Breast epithelium (tissue), 3 donors: ENCODE results near the gene TMSB15C.

ENCODE experiments used
- POLR2A ChIP-seq: fragments of 450-650 bp; IDR thresholded peaks from one replicate; pipeline ENCODE4 v1.6.1; 2016; ENCODE audit warnings: antibody characterized with exemption, mild to moderate bottlenecking, moderate library complexity
- POLR2AphosphoS5 ChIP-seq, 3 donors: sonication (generic); formaldehyde crosslinking; IDR thresholded peaks; one replicate each; pipeline ENCODE4 v1.6.1; 2017; ENCODE audit warnings: antibody characterized with exemption in 3 of 3
- TF ChIP-seq, protein P1 (sequence below), 3 donors: fragments of 450-650 bp; IDR thresholded peaks; one replicate each; pipeline ENCODE4 v1.5.1; 2016 to 2017; ENCODE audit warnings: antibody characterized with exemption in 3 of 3, mild to moderate bottlenecking in 3 of 3, moderate library complexity in 3 of 3

DNA sequence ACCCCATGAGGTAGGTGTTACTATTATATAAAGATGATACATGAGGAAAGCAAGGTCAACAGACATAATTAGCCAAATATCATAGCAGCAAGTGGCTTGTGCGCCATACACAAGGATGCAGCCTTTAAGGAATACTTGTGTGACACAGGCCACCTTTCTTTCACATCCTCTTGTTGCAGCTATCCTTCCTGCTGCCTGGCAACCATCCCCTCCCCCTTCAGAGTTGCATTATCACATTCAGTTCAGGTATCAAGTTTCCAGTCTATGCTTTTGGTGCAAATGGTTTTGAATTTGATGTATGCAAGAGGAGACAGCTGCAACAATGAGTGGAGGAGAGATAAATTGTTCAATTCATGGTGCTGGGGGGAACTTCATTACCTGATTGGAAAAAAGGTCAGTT, 42.7 kb upstream of the TMSB15C start:
- no peak for TF ChIP-seq POLR2AphosphoS5 (IDR thresholded peaks at IDR 0.05)
- TF ChIP-seq, protein P1, sequence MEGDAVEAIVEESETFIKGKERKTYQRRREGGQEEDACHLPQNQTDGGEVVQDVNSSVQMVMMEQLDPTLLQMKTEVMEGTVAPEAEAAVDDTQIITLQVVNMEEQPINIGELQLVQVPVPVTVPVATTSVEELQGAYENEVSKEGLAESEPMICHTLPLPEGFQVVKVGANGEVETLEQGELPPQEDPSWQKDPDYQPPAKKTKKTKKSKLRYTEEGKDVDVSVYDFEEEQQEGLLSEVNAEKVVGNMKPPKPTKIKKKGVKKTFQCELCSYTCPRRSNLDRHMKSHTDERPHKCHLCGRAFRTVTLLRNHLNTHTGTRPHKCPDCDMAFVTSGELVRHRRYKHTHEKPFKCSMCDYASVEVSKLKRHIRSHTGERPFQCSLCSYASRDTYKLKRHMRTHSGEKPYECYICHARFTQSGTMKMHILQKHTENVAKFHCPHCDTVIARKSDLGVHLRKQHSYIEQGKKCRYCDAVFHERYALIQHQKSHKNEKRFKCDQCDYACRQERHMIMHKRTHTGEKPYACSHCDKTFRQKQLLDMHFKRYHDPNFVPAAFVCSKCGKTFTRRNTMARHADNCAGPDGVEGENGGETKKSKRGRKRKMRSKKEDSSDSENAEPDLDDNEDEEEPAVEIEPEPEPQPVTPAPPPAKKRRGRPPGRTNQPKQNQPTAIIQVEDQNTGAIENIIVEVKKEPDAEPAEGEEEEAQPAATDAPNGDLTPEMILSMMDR (IDR thresholded peaks at IDR 0.05), result no peak
- TF ChIP-seq POLR2A, result no peak
